Keratinocyte (primary cell): Measurements from ENCODE around the gene OGT. TPM values are rescaled to one million over a fixed set of nuclear protein-coding genes. Genes with fewer than 3 reads are reported as not detected.

Source experiments
- DNase-seq: peaks from one replicate; pipeline ENCODE4 v3.0.0-alpha.2; 2011; ENCODE audit warnings: low read depth, missing footprints, low spot score
- FAIRE-seq: peaks from 2 replicates; lab custom pipeline; 2011; peaks lifted over from hg19 to GRCh38; lab: Jason Lieb, UNC
- H2AFZ ChIP-seq: 2 replicates; pipeline ENCODE4 v1.6.0; 2012; ENCODE audit warnings: low read length, control low read depth, inconsistent platforms; ENCODE audit not compliant: control insufficient read depth
- H3K27ac ChIP-seq: 2 replicates; pipeline ENCODE4 v1.5.1; 2011; ENCODE audit warnings: low read length; ENCODE audit not compliant: control insufficient read depth, insufficient read depth
- H3K27me3 ChIP-seq: 3 replicates; pipeline ENCODE4 v1.6.0; 2011; ENCODE audit warnings: low read length; ENCODE audit not compliant: control insufficient read depth, insufficient read depth; ENCODE audit errors: extremely low read depth
- H3K36me3 ChIP-seq, 2 experiments: 2 replicates in 1 of 2; 3 replicates in 1 of 2; pipeline ENCODE4 v1.5.1; 2011; ENCODE audit warnings: low read length in 2 of 2, mild to moderate bottlenecking in 1 of 2; ENCODE audit not compliant: control insufficient read depth in 2 of 2, insufficient read depth in 2 of 2; ENCODE audit errors: extremely low read depth in 1 of 2
- H3K4me1 ChIP-seq: 3 replicates; pipeline ENCODE4 v1.5.1; 2011; ENCODE audit warnings: low read length; ENCODE audit not compliant: control insufficient read depth, insufficient read depth; ENCODE audit errors: extremely low read depth
- H3K4me2 ChIP-seq: 3 replicates; pipeline ENCODE4 v1.6.0; 2011; ENCODE audit warnings: low read depth, low read length; ENCODE audit not compliant: control insufficient read depth, insufficient read depth; ENCODE audit errors: extremely low read depth
- H3K4me3 ChIP-seq, 3 experiments: fragments of 200-600 bp in 1 of 3; sonication (generic) in 1 of 3; 2 replicates in 2 of 3; 3 replicates in 1 of 3; pipeline ENCODE4 v1.5.1; 2011 to 2016; ENCODE audit warnings: low read length in 3 of 3, mild to moderate bottlenecking in 3 of 3, control low read depth in 2 of 3, inconsistent platforms in 1 of 3, low read depth in 1 of 3, mixed read lengths in 1 of 3, mixed run types in 1 of 3, moderate library complexity in 1 of 3; ENCODE audit not compliant: control insufficient read depth in 2 of 3, insufficient read depth in 2 of 3; ENCODE audit errors: extremely low read depth in 1 of 3
- H3K79me2 ChIP-seq: 2 replicates; pipeline ENCODE4 v1.6.0; 2012; ENCODE audit warnings: low read length; ENCODE audit not compliant: control insufficient read depth, insufficient read depth
- H3K9ac ChIP-seq: 3 replicates; pipeline ENCODE4 v1.6.0; 2011; ENCODE audit warnings: low read length; ENCODE audit not compliant: control insufficient read depth, insufficient read depth; ENCODE audit errors: extremely low read depth
- H3K9me1 ChIP-seq: 3 replicates; pipeline ENCODE4 v1.6.0; 2011; ENCODE audit warnings: low read length; ENCODE audit not compliant: control insufficient read depth, insufficient read depth; ENCODE audit errors: extremely low read depth
- H3K9me3 ChIP-seq: 2 replicates; pipeline ENCODE4 v1.5.1; 2012; ENCODE audit warnings: low read depth, low read length; ENCODE audit not compliant: control insufficient read depth
- H4K20me1 ChIP-seq: 3 replicates; pipeline ENCODE4 v1.6.0; 2011; ENCODE audit warnings: low read length; ENCODE audit not compliant: control insufficient read depth, insufficient read depth; ENCODE audit errors: extremely low read depth
- CTCF ChIP-seq, 3 experiments: IDR thresholded peaks in 1 of 3; conservative IDR thresholded peaks in 1 of 3; optimal IDR thresholded peaks in 1 of 3; 2 replicates in 2 of 3; 3 replicates in 1 of 3; pipeline versions ENCODE3 to v1.5.1; 2011; ENCODE audit warnings: low read length in 3 of 3, mild to moderate bottlenecking in 3 of 3, moderate library complexity in 2 of 3, control low read depth in 1 of 3, inconsistent platforms in 1 of 3; ENCODE audit not compliant: insufficient read depth in 2 of 3; ENCODE audit errors: extremely low read depth in 1 of 3
- EZH2 ChIP-seq: IDR thresholded peaks from one replicate; pipeline ENCODE4 v1.6.1; 2012; ENCODE audit warnings: inconsistent platforms, mild to moderate bottlenecking, low read length, moderate library complexity
- dilution Hi-C: fragments of 300-500 bp; cut with MboI; formaldehyde crosslinking; loops from one replicate; pipeline ENCODE4 v1.7.0; 2020; ENCODE audit warnings: low sequenced_read_pairs; ENCODE audit not compliant: extremely low pct_ligation_motif_present
- polyA plus RNA-seq, 5 experiments: library from polyadenylated mRNA; depleted of rRNA in 3 of 5; stranded (reverse) in 3 of 5; stranded (forward) in 1 of 5; unstranded in 1 of 5; fragments of >200 nt; gene quantifications; 1 replicate in 1 of 5; 2 replicates in 3 of 5; 3 replicates in 1 of 5; pipeline versions ENCODE4 v1.2.1 to v1.2.3, GENCODE V29; 2011 to 2012; ENCODE audit warnings: missing spikeins in 2 of 5, low read depth in 1 of 5, low replicate concordance in 1 of 5

Gene OGT
- polyA plus RNA-seq, 1 donor (not counting 4 experiments of a cell fraction or from before 2014, with no cell fraction given) = 136 TPM

- FAIRE-seq = no peak
- Histone ChIP-seq H3K4me3 (no peak overlapping the region), H3K27me3 (no peaks in the 10 kb centered on the region), H3K4me2 (no peak overlapping the region), H3K36me3 (peaks cover 0 to 1% of the 10 kb centered on the region in 2 experiments), H2AFZ (no peak overlapping the region), H3K79me2 (no peaks in the 10 kb centered on the region), H4K20me1 (no peaks in the 10 kb centered on the region), H3K9ac (no peak overlapping the region), H3K27ac (no peak overlapping the region), H3K4me1 (no peaks in the 10 kb centered on the region), H3K9me3 (no peaks in the 10 kb centered on the region), H3K9me1 (no peaks in the 10 kb centered on the region)
- no peak for TF ChIP-seq EZH2
- TF ChIP-seq CTCF (optimal IDR thresholded peaks at IDR 0.05 in 1 of 3, IDR thresholded peaks at IDR 0.05 in 1 of 3, conservative IDR thresholded peaks at IDR 0.05 in 1 of 3; ENCODE audit: extremely low read depth in 1 of 3, insufficient read depth in 2 of 3, low read length in 3 of 3) = no peak
- no peak for DNase-seq
- dilution Hi-C loops = no loop called here
Observed at GRCh38 chrX:71579136-71579989, 46.5 kb downstream of the OGT start.

- Histone ChIP-seq H4K20me1 (no peaks in the 10 kb centered on the region), H3K27ac (no peak overlapping the region), H3K4me2 (no peak overlapping the region), H3K4me1 (no peaks in the 10 kb centered on the region), H3K36me3 (peaks cover 0 to 1% of the 10 kb centered on the region in 2 experiments), H3K9me1 (no peaks in the 10 kb centered on the region), H3K4me3 (no peak overlapping the region), H3K9ac (no peak overlapping the region), H3K27me3 (no peaks in the 10 kb centered on the region), H3K9me3 (no peaks in the 10 kb centered on the region), H2AFZ (no peak overlapping the region), H3K79me2 (no peaks in the 10 kb centered on the region)
- FAIRE-seq (no peak), DNase-seq (no peak)
- dilution Hi-C loops = no loop called here
- TF ChIP-seq EZH2 (no peak), CTCF (optimal IDR thresholded peaks at IDR 0.05 in 1 of 3, IDR thresholded peaks at IDR 0.05 in 1 of 3, conservative IDR thresholded peaks at IDR 0.05 in 1 of 3; ENCODE audit: extremely low read depth in 1 of 3, insufficient read depth in 2 of 3, low read length in 3 of 3) (no peak)
Observed at GRCh38 chrX:71579990-71580380, 47.1 kb downstream of the OGT start.
